ACHN (cell line): ENCODE measurements around the gene CABP1.

Source experiments
- DNase-seq: peaks from one replicate; pipeline ENCODE4 v3.0.0-alpha.2; 2015
- in situ Hi-C: cut with HindIII; loops from 2 replicates; pipeline ENCODE4 v1.10.0; 2017; ENCODE audit warnings: low sequenced_read_pairs, low pct_ligation_motif_present, low pct_unique_long_range_greater_than_20kb

Gene CABP1

GRCh38 chr12:120686151-120686689, 45.8 kb downstream of the CABP1 start:
- in situ Hi-C loops: no loop called here
- DNase-seq: peak; percentile 100

GRCh38 chr12:120686690-120687577, 46.5 kb downstream of the CABP1 start, which contains the start of gene MLEC:
Gene MLEC, plus strand, starts transcription at chr12:120687149. Its CDS starts 148 bp downstream, at chr12:120687297.
- in situ Hi-C loops: no loop called here
- peak; percentile 99 for DNase-seq

- in situ Hi-C loops: no loop called here
- peak; percentile 40 for DNase-seq
Measured at GRCh38 chr12:120687578-120688289, 47.3 kb downstream of the CABP1 start.

- no peak for DNase-seq
Measured at GRCh38 chr12:120688527-120689071, 48.2 kb downstream of the CABP1 start.

GRCh38 chr12:120689397-120690082, 49.1 kb downstream of the CABP1 start:
- in situ Hi-C loops: no loop called here
- no peak for DNase-seq

More at GRCh38 chr12:120688527-120689071, 48.2 kb downstream of the CABP1 start:
- in situ Hi-C loops: no loop called here

- no peak for DNase-seq
- in situ Hi-C loops: no loop called here
Measured at GRCh38 chr12:120690083-120690450, 49.6 kb downstream of the CABP1 start.

GRCh38 chr12:120690978-120691377, 50.6 kb downstream of the CABP1 start:
- in situ Hi-C loops: no loop called here
- no peak for DNase-seq

- in situ Hi-C loops: no loop called here
- DNase-seq: peak; percentile 86
Measured at GRCh38 chr12:120692524-120693033, 52.2 kb downstream of the CABP1 start.

GRCh38 chr12:120693848-120694247, 53.4 kb downstream of the CABP1 start:
- in situ Hi-C loops: no loop called here
- DNase-seq: no peak

GRCh38 chr12:120696626-120697025, 56.2 kb downstream of the CABP1 start:
- in situ Hi-C loops: no loop called here
- no peak for DNase-seq

- in situ Hi-C loops: no loop called here
Measured at GRCh38 chr12:120697344-120697743, 56.9 kb downstream of the CABP1 start.

GRCh38 chr12:120698665-120699064, 58.2 kb downstream of the CABP1 start:
- no peak for DNase-seq
- in situ Hi-C loops: no loop called here

More at GRCh38 chr12:120697344-120697743, 56.9 kb downstream of the CABP1 start:
- no peak for DNase-seq

GRCh38 chr12:120699553-120699952, 59.1 kb downstream of the CABP1 start:
- DNase-seq: no peak
- in situ Hi-C loops: no loop called here

GRCh38 chr12:120700886-120701285, 60.5 kb downstream of the CABP1 start:
- in situ Hi-C loops: no loop called here
- no peak for DNase-seq

- no peak for DNase-seq
- in situ Hi-C loops: no loop called here
Measured at GRCh38 chr12:120702637-120703036, 62.2 kb downstream of the CABP1 start.

GRCh38 chr12:120703311-120703942, 63.0 kb downstream of the CABP1 start:
- no peak for DNase-seq
- in situ Hi-C loops: no loop called here

- in situ Hi-C loops: no loop called here
- DNase-seq: no peak
Measured at GRCh38 chr12:120705618-120706017, 65.2 kb downstream of the CABP1 start.

- DNase-seq: no peak
- in situ Hi-C loops: no loop called here
Measured at GRCh38 chr12:120706029-120706428, 65.6 kb downstream of the CABP1 start.
